Measurements from ENCODE around the gene EYA2.
"Not testable (repeated sequence)": the region's sequence is repeated elsewhere in the genome, so short reads cannot be mapped to it uniquely, and the experiment has no call there.

EYA2 gene

GRCh38 chr20:47154089-47154488 lies 259.4 kb downstream of the EYA2 start:
- FAIRE-seq, result no peak

- no peak for FAIRE-seq
Observed at GRCh38 chr20:47156301-47157137, 261.9 kb downstream of the EYA2 start.

- FAIRE-seq, result no peak
Observed at GRCh38 chr20:47159166-47159565, 264.5 kb downstream of the EYA2 start.

GRCh38 chr20:47160240-47160639 lies 265.6 kb downstream of the EYA2 start:
- no peak for FAIRE-seq

GRCh38 chr20:47160992-47161391 lies 266.3 kb downstream of the EYA2 start:
- FAIRE-seq, result no peak

- no peak for FAIRE-seq
Observed at GRCh38 chr20:47161411-47161810, 266.8 kb downstream of the EYA2 start.

- no peak for FAIRE-seq
Observed at GRCh38 chr20:47164140-47164539, 269.5 kb downstream of the EYA2 start.

- FAIRE-seq, result no peak
Observed at GRCh38 chr20:47165376-47165865, 270.8 kb downstream of the EYA2 start.

GRCh38 chr20:47167846-47168245 lies 273.2 kb downstream of the EYA2 start:
- no peak for FAIRE-seq

GRCh38 chr20:47172579-47172978 lies 277.9 kb downstream of the EYA2 start:
- no peak for FAIRE-seq

- no peak for FAIRE-seq
Observed at GRCh38 chr20:47173596-47174216, 279.1 kb downstream of the EYA2 start.

- no peak for FAIRE-seq
Observed at GRCh38 chr20:47174456-47175243, 280.0 kb downstream of the EYA2 start.

- FAIRE-seq, result no peak
Observed at GRCh38 chr20:47175493-47175892, 280.9 kb downstream of the EYA2 start.

- not testable (repeated sequence) for FAIRE-seq
Observed at GRCh38 chr20:47176217-47176616, 281.6 kb downstream of the EYA2 start.

- no peak for FAIRE-seq
Observed at GRCh38 chr20:47178277-47178676, 283.6 kb downstream of the EYA2 start.

GRCh38 chr20:47178851-47179250 lies 284.2 kb downstream of the EYA2 start:
- no peak for FAIRE-seq

GRCh38 chr20:47179267-47179666 lies 284.6 kb downstream of the EYA2 start:
- no peak for FAIRE-seq

- no peak for FAIRE-seq
Observed at GRCh38 chr20:47181056-47181862, 286.6 kb downstream of the EYA2 start.

GRCh38 chr20:47183367-47183766 lies 288.7 kb downstream of the EYA2 start:
- no peak for FAIRE-seq

GRCh38 chr20:47187450-47188195 lies 293.0 kb downstream of the EYA2 start:
- FAIRE-seq, result no peak

- FAIRE-seq, result no peak
Observed at GRCh38 chr20:47188540-47188939, 293.9 kb downstream of the EYA2 start.

GRCh38 chr20:47189060-47189459 lies 294.4 kb downstream of the EYA2 start:
- no peak for FAIRE-seq
